Activated T-cell treated with anti-CD3 and anti-CD28 coated beads, Interleukin-2, amount 50 U/mL, for 72 hours (primary cell): ENCODE data around the gene KATNAL1. TPM values are rescaled to one million over a fixed set of nuclear protein-coding genes. Genes with fewer than 3 reads are reported as not detected.

Experiments
- ATAC-seq, 2 donors: fragments of 150-1000 bp; cut with Tn5 transposase; replicated peaks in 1 of 2; 2 replicates each; pipeline ENCODE4 v1.10.0; 2021; ENCODE audit warnings: moderate library complexity in 2 of 2, mild to moderate bottlenecking in 1 of 2
- DNase-seq, 2 donors: peaks; one replicate each; pipeline ENCODE4 v3.0.0; 2021 to 2022; ENCODE audit warnings: mixed read lengths in 1 of 2
- H3K27ac Mint-ChIP-seq: one replicate; pipeline ENCODE4 v1.8.0; 2022; ENCODE audit warnings: mild to moderate bottlenecking, moderate library complexity, mixed read lengths
- H3K27me3 Mint-ChIP-seq: one replicate; pipeline ENCODE4 v1.8.0; 2022; ENCODE audit warnings: low read depth, mixed read lengths
- H3K36me3 Mint-ChIP-seq, 2 donors: one replicate each; pipeline ENCODE4 v1.8.0; 2022; ENCODE audit warnings: mixed read lengths in 2 of 2, mild to moderate bottlenecking in 1 of 2; ENCODE audit not compliant: insufficient read depth in 2 of 2
- H3K4me1 Mint-ChIP-seq: one replicate; pipeline ENCODE4 v1.8.0; 2022; ENCODE audit warnings: low read depth, mixed read lengths
- H3K4me3 Mint-ChIP-seq, 2 donors: one replicate each; pipeline ENCODE4 v1.8.0; 2022; ENCODE audit warnings: mild to moderate bottlenecking in 2 of 2, mixed read lengths in 2 of 2, moderate library complexity in 2 of 2
- H3K9me3 Mint-ChIP-seq, 2 donors: one replicate each; pipeline ENCODE4 v1.8.0; 2022; ENCODE audit warnings: mixed read lengths in 2 of 2
- total RNA-seq, 2 donors: library from RNA; stranded (reverse); gene quantifications; one replicate each; pipeline ENCODE4 v1.2.3, GENCODE V29; 2022

Gene KATNAL1
- total RNA-seq: 10 to 100 TPM; 17.9 to 25.5 TPM

- ATAC-seq: peak; percentile 73 to 78
- Mint-ChIP-seq H3K4me3 (peak within 1 kb of the TSS; percentile 86 to 96), H3K27ac (peak within 1 kb of the TSS; percentile 71), H3K27me3 (no peaks in the 10 kb centered on the region), H3K36me3 (no peaks in the 10 kb centered on the region), H3K9me3 (no peaks in the 10 kb centered on the region), H3K4me1 (peaks cover 37% of the 10 kb centered on the region)
- DNase-seq: peak; percentile 77 to 80
These were observed at the start of gene KATNAL1 for GRCh38 chr13:30307194-30307970. Gene KATNAL1 (minus strand): TSS chr13:30307551. CDS start chr13:30283777, 23,774 bp downstream.

GRCh38 chr13:30355839-30356238 lies 48.5 kb upstream of the KATNAL1 start:
- Mint-ChIP-seq H3K4me3 (no peak overlapping the region), H3K27ac (no peak overlapping the region), H3K4me1 (peaks cover 14% of the 10 kb centered on the region), H3K36me3 (peaks cover 4 to 11% of the 10 kb centered on the region in 2 donors), H3K27me3 (no peaks in the 10 kb centered on the region), H3K9me3 (peaks cover 3 to 4% of the 10 kb centered on the region in 2 donors)
- ATAC-seq (no peak), DNase-seq (no peak)

DNA sequence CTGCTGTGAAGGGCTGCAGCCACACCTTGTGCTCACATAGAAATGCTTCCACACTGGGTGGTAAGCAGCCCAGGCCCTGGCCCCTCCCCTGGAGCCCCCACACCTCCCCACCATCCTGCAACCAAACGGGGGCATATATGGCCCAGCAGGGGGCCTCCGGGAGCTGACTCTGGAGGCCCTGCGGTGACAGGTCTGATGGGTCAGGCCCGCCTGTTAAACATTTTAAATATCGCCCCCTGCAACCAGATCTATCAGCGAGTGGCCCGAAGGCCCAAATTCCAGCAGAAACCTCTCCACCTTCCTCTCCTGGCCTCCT lies 48.0 kb upstream of the KATNAL1 start:
- Mint-ChIP-seq H3K9me3 (peaks cover 3 to 4% of the 10 kb centered on the region in 2 donors), H3K27me3 (no peaks in the 10 kb centered on the region), H3K36me3 (peaks cover 5 to 11% of the 10 kb centered on the region in 2 donors), H3K4me3 (no peak overlapping the region), H3K27ac (no peak overlapping the region), H3K4me1 (peaks cover 14% of the 10 kb centered on the region)
- peak; percentile 69 to 79 for ATAC-seq
- peak; percentile 43 to 48 for DNase-seq

DNA sequence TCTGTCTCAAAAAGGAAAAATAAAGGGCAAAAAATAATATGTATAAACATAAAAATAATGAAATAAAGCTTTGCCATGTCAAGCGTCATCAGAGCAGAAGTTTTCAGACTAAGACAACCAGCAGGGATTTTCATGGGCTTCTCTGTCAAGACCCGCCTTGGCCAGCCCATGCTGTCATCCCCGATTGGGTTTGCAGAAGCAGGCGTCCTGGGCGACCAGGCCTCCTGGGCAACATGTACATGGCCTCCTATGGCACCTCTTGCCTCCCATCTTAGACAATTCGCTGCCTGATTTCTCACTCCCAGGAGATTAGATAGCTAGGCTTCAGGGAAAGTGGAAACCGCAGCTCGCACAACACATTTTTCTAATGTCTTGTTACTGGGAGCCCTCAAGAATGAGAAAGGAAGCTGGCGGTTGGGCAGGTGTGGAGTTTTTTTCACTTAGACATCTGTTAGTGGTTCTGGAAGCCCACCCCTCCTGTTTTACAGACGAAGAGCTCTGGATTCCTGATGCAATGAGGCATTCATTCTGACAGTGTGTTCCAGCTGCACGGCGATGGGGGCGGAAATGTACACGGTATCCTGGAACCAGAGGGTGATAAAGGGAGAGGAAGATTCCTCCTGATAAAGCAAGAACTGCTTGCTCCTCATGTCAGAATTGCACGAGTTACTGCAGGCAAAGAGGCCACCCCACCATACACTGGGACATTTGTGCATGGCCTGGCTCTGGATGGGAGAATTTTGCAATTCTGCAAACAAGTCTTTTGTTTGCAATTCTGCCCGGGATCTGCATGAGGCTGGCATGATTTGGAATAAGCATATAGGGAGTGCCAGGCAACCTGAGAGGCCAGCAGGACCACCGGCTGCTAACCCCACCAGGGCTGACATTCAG lies 47.4 kb upstream of the KATNAL1 start:
- peaks cover 3 to 4% of the 10 kb centered on the region in 2 donors for H3K9me3 Mint-ChIP-seq
- H3K4me1 Mint-ChIP-seq: peaks cover 14% of the 10 kb centered on the region
- H3K27ac Mint-ChIP-seq: no peak overlapping the region
- no peak for ATAC-seq
- no peak for DNase-seq
- peaks cover 6 to 11% of the 10 kb centered on the region in 2 donors for H3K36me3 Mint-ChIP-seq
- no peak overlapping the region for H3K4me3 Mint-ChIP-seq
- no peaks in the 10 kb centered on the region for H3K27me3 Mint-ChIP-seq

DNA sequence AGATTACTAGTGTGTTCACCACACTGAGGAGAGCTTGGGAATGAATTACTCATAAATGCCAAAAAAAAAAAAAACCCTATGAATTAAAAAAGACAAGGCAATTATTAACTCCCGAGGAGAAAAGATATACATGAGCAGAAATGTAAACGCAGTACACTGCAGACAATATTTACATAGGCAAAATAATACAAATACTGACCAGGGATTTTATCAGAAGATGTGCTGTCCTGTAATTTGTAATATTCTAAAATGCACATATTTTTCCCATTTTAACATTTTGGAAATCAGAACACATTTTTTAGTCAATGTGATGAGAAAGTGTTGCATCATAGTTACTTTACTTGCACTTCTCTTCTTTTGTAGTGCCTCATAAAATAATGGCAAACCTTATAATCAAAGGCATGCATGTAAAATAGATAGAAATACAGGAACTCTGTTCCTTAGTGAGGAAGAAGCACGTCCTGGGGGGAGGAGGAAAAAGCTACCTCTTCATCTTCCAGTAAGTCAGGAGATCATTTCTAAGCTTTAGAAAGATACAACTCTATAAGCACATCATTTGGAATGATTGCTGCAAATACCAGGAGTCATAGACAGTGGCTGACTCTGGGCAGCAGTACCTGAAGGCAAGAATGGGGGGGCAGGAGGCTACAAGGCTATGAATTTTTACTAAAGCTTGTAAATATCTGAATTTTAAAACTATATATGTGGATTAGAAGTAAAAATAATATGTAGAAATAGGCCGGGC lies 46.3 kb upstream of the KATNAL1 start:
- H3K9me3 Mint-ChIP-seq: peaks cover 3 to 4% of the 10 kb centered on the region in 2 donors
- ATAC-seq (no peak), DNase-seq (no peak)
- H3K4me1 Mint-ChIP-seq: peaks cover 14% of the 10 kb centered on the region
- H3K36me3 Mint-ChIP-seq: peaks cover 6 to 11% of the 10 kb centered on the region in 2 donors
- no peak overlapping the region for H3K27ac Mint-ChIP-seq
- no peak overlapping the region for H3K4me3 Mint-ChIP-seq
- no peaks in the 10 kb centered on the region for H3K27me3 Mint-ChIP-seq

DNA sequence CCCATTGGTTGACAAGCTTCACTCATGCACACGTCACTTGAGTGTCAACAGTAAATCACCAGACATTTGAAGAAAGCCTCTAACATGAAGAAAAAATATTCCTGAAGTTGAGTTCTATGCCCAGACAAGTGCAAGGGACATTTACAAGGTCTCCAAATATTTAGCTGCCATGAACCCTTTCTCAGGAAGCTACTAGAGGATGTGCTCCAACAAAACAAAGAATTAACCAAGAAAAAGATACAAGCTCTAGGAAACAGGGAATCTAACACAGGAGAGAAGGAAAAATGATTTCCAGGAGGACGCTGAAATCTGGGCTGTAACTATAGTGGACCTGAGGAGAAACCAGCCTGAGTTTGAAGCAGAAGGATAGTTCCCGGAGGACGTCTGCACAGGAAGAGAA lies 45.7 kb upstream of the KATNAL1 start:
- Mint-ChIP-seq H3K27ac (no peak overlapping the region), H3K9me3 (peaks cover 3 to 4% of the 10 kb centered on the region in 2 donors), H3K4me3 (no peak overlapping the region), H3K36me3 (peaks cover 6 to 11% of the 10 kb centered on the region in 2 donors), H3K27me3 (no peaks in the 10 kb centered on the region), H3K4me1 (peaks cover 14% of the 10 kb centered on the region)
- DNase-seq: no peak
- no peak for ATAC-seq

DNA sequence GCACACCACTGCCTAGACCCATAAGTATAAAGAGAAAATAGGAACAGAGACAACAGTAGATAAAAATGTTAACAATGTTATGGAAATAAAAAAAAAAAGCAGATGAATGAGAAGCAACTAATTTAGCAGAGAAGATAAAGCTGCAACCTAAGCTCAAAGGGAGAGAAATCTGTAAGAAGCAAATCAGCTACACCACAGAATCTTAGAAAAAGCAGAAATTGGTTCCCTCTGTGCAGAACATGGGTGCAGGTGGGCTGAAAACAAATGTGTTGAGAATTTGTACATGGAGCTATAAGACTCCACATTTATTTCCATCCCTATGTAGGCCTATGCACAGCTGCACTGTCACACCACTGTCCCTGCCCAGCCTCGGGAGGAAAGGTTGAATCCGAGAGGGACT lies 44.8 kb upstream of the KATNAL1 start:
- no peak for ATAC-seq
- H3K9me3 Mint-ChIP-seq: peaks cover 3 to 7% of the 10 kb centered on the region in 2 donors
- DNase-seq: no peak
- no peak overlapping the region for H3K4me3 Mint-ChIP-seq
- peaks cover 8 to 11% of the 10 kb centered on the region in 2 donors for H3K36me3 Mint-ChIP-seq
- peaks cover 22% of the 10 kb centered on the region for H3K4me1 Mint-ChIP-seq
- H3K27ac Mint-ChIP-seq: no peak overlapping the region
- no peaks in the 10 kb centered on the region for H3K27me3 Mint-ChIP-seq

DNA sequence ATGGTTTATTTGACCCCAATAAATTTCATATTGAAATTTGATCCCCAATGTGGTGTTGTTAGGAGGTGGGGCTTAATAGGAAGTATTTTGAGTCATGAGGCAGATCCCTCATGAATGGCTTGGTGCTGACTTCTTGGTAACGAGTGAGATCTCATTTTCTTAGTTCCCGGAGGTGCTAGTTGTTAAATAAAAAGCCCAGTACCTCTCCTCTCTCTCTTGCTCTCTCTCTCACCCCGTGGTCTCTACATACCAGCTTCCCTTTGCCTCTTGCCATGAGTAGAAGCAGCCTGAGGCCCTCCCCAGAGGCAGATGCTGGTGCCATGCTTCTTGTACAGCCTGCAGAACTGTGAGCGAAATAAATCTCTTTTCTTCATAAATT lies 39.4 kb upstream of the KATNAL1 start:
- Mint-ChIP-seq H3K4me3 (peak overlapping the region; percentile 59 to 75), H3K36me3 (peaks cover 2 to 4% of the 10 kb centered on the region in 2 donors), H3K9me3 (peaks cover 0 to 6% of the 10 kb centered on the region in 2 donors)

GRCh38 chr13:30346153-30346788 lies 38.9 kb upstream of the KATNAL1 start:
- H3K36me3 Mint-ChIP-seq: peaks cover 2 to 4% of the 10 kb centered on the region in 2 donors
- H3K4me3 Mint-ChIP-seq: peak overlapping the region; percentile 59 to 75
- peak overlapping the region; percentile 84 for H3K27ac Mint-ChIP-seq
- H3K4me1 Mint-ChIP-seq: peaks cover 31% of the 10 kb centered on the region
- no peaks in the 10 kb centered on the region for H3K27me3 Mint-ChIP-seq
- peak; percentile 92 to 97 for ATAC-seq
- DNase-seq: peak; percentile 72 to 76
- H3K9me3 Mint-ChIP-seq: peaks cover 0 to 6% of the 10 kb centered on the region in 2 donors

More for the DNA sequence above, 39.4 kb upstream of the KATNAL1 start:
- ATAC-seq (peak; percentile 53 to 65), DNase-seq (no peak)
- H3K4me1 Mint-ChIP-seq: peaks cover 31% of the 10 kb centered on the region
- H3K27me3 Mint-ChIP-seq: no peaks in the 10 kb centered on the region
- peak overlapping the region; percentile 84 for H3K27ac Mint-ChIP-seq

DNA sequence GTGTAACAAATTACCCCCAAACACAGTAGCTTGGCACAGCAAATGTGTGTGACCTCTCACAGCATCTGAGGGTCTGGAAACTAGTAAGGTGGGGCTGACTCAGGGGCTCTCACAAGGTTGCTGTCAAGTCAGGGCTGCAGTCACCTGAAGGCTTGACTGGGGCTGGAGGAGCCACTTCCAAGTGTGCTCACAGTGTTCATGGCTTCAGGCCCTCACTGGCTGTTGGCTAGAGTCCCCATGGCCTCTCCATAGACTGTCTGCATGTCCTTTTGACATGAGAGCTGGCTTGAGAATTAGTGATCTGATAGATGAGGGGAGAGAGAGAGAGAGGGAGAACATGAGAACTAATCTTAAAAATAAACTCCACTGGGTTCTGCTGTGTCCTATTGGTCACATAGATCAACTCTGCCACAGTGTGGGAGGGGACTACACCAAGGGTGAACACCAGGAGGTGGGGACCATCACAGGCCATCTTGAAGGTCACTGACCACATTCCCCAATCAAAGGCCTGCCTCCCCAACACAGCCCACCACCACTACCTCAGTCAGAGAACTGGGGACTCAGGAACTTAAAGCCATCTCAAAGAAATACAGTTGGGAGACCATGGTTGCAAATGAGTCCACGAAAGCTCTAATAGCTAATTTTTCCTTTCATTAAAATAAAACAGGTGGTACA lies 38.2 kb upstream of the KATNAL1 start:
- ATAC-seq: no peak
- Mint-ChIP-seq H3K4me3 (no peak overlapping the region), H3K9me3 (peaks cover 0 to 6% of the 10 kb centered on the region in 2 donors), H3K27ac (no peak overlapping the region), H3K4me1 (peaks cover 31% of the 10 kb centered on the region), H3K27me3 (no peaks in the 10 kb centered on the region), H3K36me3 (peaks cover 2 to 4% of the 10 kb centered on the region in 2 donors)
- no peak for DNase-seq

DNA sequence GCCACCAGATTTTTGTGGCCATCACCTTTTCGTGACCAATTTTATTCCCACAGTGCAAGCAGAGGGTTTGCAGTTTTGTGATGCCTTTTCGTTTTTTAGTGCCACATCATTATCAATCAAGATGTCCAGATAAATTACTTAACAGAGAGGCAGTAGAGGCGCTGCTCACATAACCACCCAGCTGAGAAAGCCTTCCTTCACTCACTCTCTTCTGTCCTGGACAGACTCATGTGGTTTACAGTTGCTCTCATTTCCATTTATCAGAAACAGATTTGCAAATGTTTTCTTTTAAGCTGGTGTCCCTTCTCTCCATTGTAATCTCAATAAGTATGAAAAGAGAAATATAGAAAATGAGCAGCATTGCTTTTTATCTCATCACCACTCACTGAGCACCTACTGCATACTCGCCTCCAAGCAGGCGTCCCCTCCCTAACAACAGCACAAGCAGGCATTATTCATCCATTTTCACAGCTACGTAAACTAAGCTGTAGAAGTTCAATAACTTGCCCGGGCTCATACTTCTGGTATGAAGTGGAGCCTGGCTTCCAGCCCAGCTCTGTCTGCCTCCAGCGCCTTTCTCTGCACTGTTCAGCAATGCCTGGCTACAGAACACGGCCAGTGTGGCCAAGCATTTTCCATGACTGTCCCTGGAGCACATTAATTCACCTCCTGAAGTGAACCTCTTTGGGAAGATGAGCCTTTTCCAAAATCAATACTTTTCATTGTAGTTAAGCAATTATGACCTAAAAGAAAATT lies 34.6 kb upstream of the KATNAL1 start:
- Mint-ChIP-seq H3K9me3 (peaks cover 0 to 4% of the 10 kb centered on the region in 2 donors), H3K4me3 (no peak overlapping the region), H3K27ac (no peak overlapping the region), H3K36me3 (peaks cover 0 to 2% of the 10 kb centered on the region in 2 donors), H3K4me1 (peaks cover 32% of the 10 kb centered on the region), H3K27me3 (no peaks in the 10 kb centered on the region)
- no peak for ATAC-seq
- no peak for DNase-seq
